ENCODE data around the gene CDKAL1. TPM values are rescaled to one million over a fixed set of nuclear protein-coding genes. Genes with fewer than 3 reads are reported as not detected.

CDKAL1 gene
- total and polyA plus RNA-seq, 9 of the 15 experiments (the other 6 are each of a cell fraction or from before 2014, with no cell fraction given), result 11.2 to 36.3 (median 20.1) TPM

DNA sequence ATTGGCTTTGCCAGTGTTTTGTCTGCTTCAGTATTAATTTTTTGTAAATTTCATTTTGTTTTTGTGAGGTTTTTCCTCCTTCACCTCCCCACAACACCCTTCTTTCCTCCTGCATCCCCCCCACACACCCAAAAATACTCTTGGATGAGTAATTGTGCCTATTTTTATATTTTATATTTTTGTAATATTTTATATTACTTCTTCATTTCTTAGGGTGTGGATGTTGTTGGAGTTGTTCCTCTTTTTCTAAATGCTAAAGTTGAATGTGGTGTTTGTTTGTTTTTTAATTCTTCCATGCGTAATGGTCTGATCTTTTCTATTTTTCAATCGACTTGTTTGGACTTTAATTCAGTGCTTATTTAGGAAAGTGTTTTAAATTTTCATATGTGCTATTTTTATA is 638.8 kb downstream of the CDKAL1 start:
- intact Hi-C loops (cut with micrococcal nuclease), result no loop called here
- WGBS (ENCODE audit: insufficient coverage, low coverage, missing lambda C conversion rate), result 53% methylated on average over 2 of the region's 2 CpGs

DNA sequence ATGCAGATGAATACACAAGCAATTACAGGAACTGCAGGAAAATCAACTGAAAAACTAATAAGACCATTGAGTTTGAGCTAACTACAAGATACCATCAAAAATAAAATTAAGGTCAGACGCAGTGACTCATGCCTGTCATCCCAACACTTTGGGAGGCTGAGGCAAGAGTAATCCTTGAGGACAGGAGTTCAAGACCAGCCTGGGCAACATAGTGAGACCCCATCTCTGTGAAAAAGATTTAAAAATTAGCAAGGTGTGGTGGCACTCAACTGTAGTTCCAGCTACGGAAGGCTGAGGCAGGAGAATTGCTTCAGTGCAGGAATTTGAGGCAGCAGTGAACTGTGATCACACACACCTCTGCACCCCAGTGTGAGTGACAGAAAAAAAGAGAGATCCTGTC is 639.4 kb downstream of the CDKAL1 start:
- POLR2A ChIA-PET, result no interaction called here
- H4K20me1 ChIP-seq (replicated peaks; ENCODE audit: control insufficient read depth, insufficient read depth, low read length), result no peaks in the 10 kb centered on the region
- H3K4me3 ChIP-seq, result no peak overlapping the region
- intact Hi-C loops (cut with micrococcal nuclease), result no loop called here
- H3K9me1 ChIP-seq (ENCODE audit: control insufficient read depth, insufficient read depth, low read length), result no peaks in the 10 kb centered on the region
- H3K4me2 ChIP-seq (ENCODE audit: insufficient read depth, low read length), result no peak overlapping the region
- ATAC-seq, result no peak
- FAIRE-seq, result no peak
- BruUV-seq (replicated peaks), result no TSS peak
- TF ChIP-seq BRCA1 (IDR thresholded peaks at IDR 0.05) (no peak), BRCA1 (CRISPR knock-in tag; IDR thresholded peaks at IDR 0.05) (no peak), ZNF408 (CRISPR knock-in tag; IDR thresholded peaks at IDR 0.05; ENCODE audit: low read depth) (no peak), ZNF121 (CRISPR knock-in tag; conservative IDR thresholded peaks at IDR 0.05) (0 out of 2 replicates have a peak, but pooled peaks have one; percentile 25)
- no peaks in the 10 kb centered on the region for H3K4me1 ChIP-seq (replicated peaks in 1 of 2; ENCODE audit: control insufficient read depth in 2 of 2, insufficient read depth in 2 of 2, low read length in 2 of 2)
- H3K27ac ChIP-seq (ENCODE audit: extremely low read depth, low read depth, low read length), result no peak overlapping the region
- 45% methylated on average over 2 of the region's 2 CpGs for WGBS (ENCODE audit: insufficient coverage, low coverage, missing lambda C conversion rate)
- H3K79me2 ChIP-seq (ENCODE audit: control insufficient read depth, insufficient read depth, low read length), result no peaks in the 10 kb centered on the region
- no peaks in the 10 kb centered on the region for H3K9me3 ChIP-seq (replicated peaks; ENCODE audit: control insufficient read depth, insufficient read depth, low read depth, low read length)
- H3K27me3 ChIP-seq (ENCODE audit: control insufficient read depth in 2 of 2, insufficient read depth in 2 of 2, low read length in 2 of 2), result no peaks in the 10 kb centered on the region
- H3K36me3 ChIP-seq (ENCODE audit: control insufficient read depth, insufficient read depth, low read length), result no peaks in the 10 kb centered on the region
- in situ Hi-C loops (cut with MboI), result no loop called here
- no peak for DNase-seq (ENCODE audit: extremely low read depth in 1 of 4, low spot score in 3 of 4)
- H2AFZ ChIP-seq (ENCODE audit: low read depth, low read length), result no peak overlapping the region
- CTCF ChIA-PET (ENCODE audit: low intra/inter-chr PET ratio), result no interaction called here
- H3K9ac ChIP-seq (ENCODE audit: insufficient read depth in 1 of 2, low read depth in 2 of 2, low read length in 2 of 2), result no peak overlapping the region

More for the DNA sequence above, 638.8 kb downstream of the CDKAL1 start:
- Histone ChIP-seq H3K79me2 (ENCODE audit: control insufficient read depth, insufficient read depth, low read length) (no peaks in the 10 kb centered on the region), H3K9me1 (ENCODE audit: control insufficient read depth, insufficient read depth, low read length) (no peaks in the 10 kb centered on the region), H3K4me1 (replicated peaks in 1 of 2; ENCODE audit: control insufficient read depth in 2 of 2, insufficient read depth in 2 of 2, low read length in 2 of 2) (no peaks in the 10 kb centered on the region), H3K27me3 (ENCODE audit: control insufficient read depth in 2 of 2, insufficient read depth in 2 of 2, low read length in 2 of 2) (no peaks in the 10 kb centered on the region), H3K4me2 (ENCODE audit: insufficient read depth, low read length) (no peak overlapping the region), H3K4me3 (no peak overlapping the region), H2AFZ (ENCODE audit: low read depth, low read length) (no peak overlapping the region), H3K27ac (ENCODE audit: extremely low read depth, low read depth, low read length) (no peak overlapping the region), H4K20me1 (replicated peaks; ENCODE audit: control insufficient read depth, insufficient read depth, low read length) (no peaks in the 10 kb centered on the region), H3K36me3 (ENCODE audit: control insufficient read depth, insufficient read depth, low read length) (no peaks in the 10 kb centered on the region), H3K9me3 (replicated peaks; ENCODE audit: control insufficient read depth, insufficient read depth, low read depth, low read length) (no peaks in the 10 kb centered on the region), H3K9ac (ENCODE audit: insufficient read depth in 1 of 2, low read depth in 2 of 2, low read length in 2 of 2) (no peak overlapping the region)
- TF ChIP-seq L3MBTL2 (IDR thresholded peaks at IDR 0.05), result no peak
- TF ChIP-seq, protein P1, sequence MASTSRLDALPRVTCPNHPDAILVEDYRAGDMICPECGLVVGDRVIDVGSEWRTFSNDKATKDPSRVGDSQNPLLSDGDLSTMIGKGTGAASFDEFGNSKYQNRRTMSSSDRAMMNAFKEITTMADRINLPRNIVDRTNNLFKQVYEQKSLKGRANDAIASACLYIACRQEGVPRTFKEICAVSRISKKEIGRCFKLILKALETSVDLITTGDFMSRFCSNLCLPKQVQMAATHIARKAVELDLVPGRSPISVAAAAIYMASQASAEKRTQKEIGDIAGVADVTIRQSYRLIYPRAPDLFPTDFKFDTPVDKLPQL (IDR thresholded peaks at IDR 0.05; ENCODE audit: extremely low read depth, insufficient read length), result no peak
- TF ChIP-seq, protein P2, sequence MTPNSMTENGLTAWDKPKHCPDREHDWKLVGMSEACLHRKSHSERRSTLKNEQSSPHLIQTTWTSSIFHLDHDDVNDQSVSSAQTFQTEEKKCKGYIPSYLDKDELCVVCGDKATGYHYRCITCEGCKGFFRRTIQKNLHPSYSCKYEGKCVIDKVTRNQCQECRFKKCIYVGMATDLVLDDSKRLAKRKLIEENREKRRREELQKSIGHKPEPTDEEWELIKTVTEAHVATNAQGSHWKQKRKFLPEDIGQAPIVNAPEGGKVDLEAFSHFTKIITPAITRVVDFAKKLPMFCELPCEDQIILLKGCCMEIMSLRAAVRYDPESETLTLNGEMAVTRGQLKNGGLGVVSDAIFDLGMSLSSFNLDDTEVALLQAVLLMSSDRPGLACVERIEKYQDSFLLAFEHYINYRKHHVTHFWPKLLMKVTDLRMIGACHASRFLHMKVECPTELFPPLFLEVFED (CRISPR knock-in tag; conservative IDR thresholded peaks at IDR 0.05), result no peak
- no TSS peak for BruUV-seq (replicated peaks)
- DNase-seq (ENCODE audit: extremely low read depth in 1 of 4, low spot score in 3 of 4) (no peak), FAIRE-seq (no peak), ATAC-seq (no peak)
- ChIA-PET CTCF (ENCODE audit: low intra/inter-chr PET ratio) (no interaction called here), POLR2A (interaction anchor here (0.5 kb wide), 1 partner anchor 22 kb away, joined by 3 read pairs; no protein-coding TSS in a partner anchor)
- in situ Hi-C loops (cut with MboI), result no loop called here

Measured in K562 (cell line).